HepG2 (cell line): ENCODE data around the gene COX4I1. TPM values are rescaled to one million over a fixed set of nuclear protein-coding genes. Genes with fewer than 3 reads are reported as not detected.

Experiments used
- ASH2L ChIP-seq: fragments of 300-600, 200-600 bp; sonication (generic); IDR thresholded peaks from 2 replicates; pipeline ENCODE4 v1.7.0; 2017; ENCODE audit warnings: low read depth, mild to moderate bottlenecking, moderate library complexity, mixed read lengths, low read length; ENCODE audit not compliant: insufficient read length
- KAT7 ChIP-seq: IDR thresholded peaks from 2 replicates; pipeline ENCODE4 v1.6.1; 2018; ENCODE audit warnings: borderline replicate concordance, missing compliant biosample characterization
- NFIC ChIP-seq: IDR thresholded peaks from 2 replicates; pipeline ENCODE4 v1.6.1; 2012; ENCODE audit warnings: mild to moderate bottlenecking, low read length, inconsistent platforms
- NR2F1 ChIP-seq, 2 experiments: fragments of 450-650 bp in 1 of 2; formaldehyde crosslinking in 1 of 2; IDR thresholded peaks; 2 replicates each; pipeline versions ENCODE4 v1.5.0 to v1.6.1; 2016 to 2020; ENCODE audit warnings: mild to moderate bottlenecking in 1 of 2, missing compliant biosample characterization in 1 of 2, missing genetic modification reagents in 1 of 2, moderate library complexity in 1 of 2
- PRMT3 ChIP-seq: sonication (generic); formaldehyde crosslinking; IDR thresholded peaks from 2 replicates; pipeline ENCODE4 v1.8.1; 2022; ENCODE audit warnings: low read depth, mild to moderate bottlenecking, moderate library complexity, missing genetic modification reagents, borderline replicate concordance
- SRY ChIP-seq: sonication (generic); formaldehyde crosslinking; IDR thresholded peaks from 2 replicates; pipeline ENCODE4 v1.8.0; 2022; ENCODE audit warnings: mild to moderate bottlenecking, missing genetic modification reagents
- ZBTB7B ChIP-seq: sonication (generic); formaldehyde crosslinking; IDR thresholded peaks from 2 replicates; pipeline ENCODE4 v1.4.0; 2020; ENCODE audit warnings: missing genetic modification reagents
- ZNF329 ChIP-seq: sonication (generic); formaldehyde crosslinking; IDR thresholded peaks from 2 replicates; pipeline ENCODE4 v1.9.0; 2021; ENCODE audit warnings: low read depth, mild to moderate bottlenecking, missing genetic modification reagents
- ZNF558 ChIP-seq: sonication (generic); formaldehyde crosslinking; IDR thresholded peaks from 2 replicates; pipeline ENCODE4 v1.9.0; 2022; ENCODE audit warnings: mild to moderate bottlenecking, missing genetic modification reagents, borderline replicate concordance
- ZNF766 ChIP-seq: sonication (generic); formaldehyde crosslinking; IDR thresholded peaks from 2 replicates; pipeline ENCODE4 v1.5.0; 2020; ENCODE audit warnings: missing genetic modification reagents, borderline replicate concordance
- ZNF792 ChIP-seq: IDR thresholded peaks from 2 replicates; pipeline ENCODE4 v1.6.1; 2016
- polyA plus RNA-seq, 8 experiments: library from polyadenylated mRNA; depleted of rRNA in 3 of 8; stranded (reverse) in 7 of 8; unstranded in 1 of 8; fragments of >200 nt; fragmentation: Illumina TruSeq in 4 of 8; extraction: Trizol in 4 of 8; gene quantifications; 2 replicates each; pipeline versions ENCODE4 v1.2.1 to v1.2.3, GENCODE V29; 2011 to 2016; ENCODE audit warnings: low read depth in 4 of 8, missing spikeins in 1 of 8, mixed read lengths in 1 of 8; ENCODE audit not compliant: insufficient read depth in 1 of 8
- total RNA-seq, 5 experiments: library from RNA; depleted of rRNA; stranded (reverse); fragments of >200 nt; fragmentation: Illumina TruSeq; extraction: Trizol; gene quantifications; 2 replicates each; pipeline ENCODE4 v1.2.3, GENCODE V29; 2016; ENCODE audit warnings: low read depth in 1 of 5
- TF ChIP-seq, protein P1 (sequence below): sonication (generic); formaldehyde crosslinking; IDR thresholded peaks from 2 replicates; pipeline ENCODE4 v1.9.0; 2021; ENCODE audit warnings: mild to moderate bottlenecking, missing genetic modification reagents
- TF ChIP-seq, protein P2 (sequence below): sonication (generic); formaldehyde crosslinking; IDR thresholded peaks from 2 replicates; pipeline ENCODE4 v1.4.0; 2020; ENCODE audit warnings: mild to moderate bottlenecking, missing genetic modification reagents
- TF ChIP-seq, protein P3 (sequence below): sonication (generic); formaldehyde crosslinking; IDR thresholded peaks from 2 replicates; pipeline ENCODE4 v1.4.0; 2020; ENCODE audit warnings: missing genetic modification reagents, low read depth, mild to moderate bottlenecking, borderline replicate concordance
- TF ChIP-seq, protein P4 (sequence below): sonication (generic); formaldehyde crosslinking; IDR thresholded peaks from 2 replicates; pipeline ENCODE4 v1.4.0; 2020; ENCODE audit warnings: mild to moderate bottlenecking, low read depth, missing genetic modification reagents
- TF ChIP-seq, protein P5 (sequence below): sonication (generic); formaldehyde crosslinking; IDR thresholded peaks from 2 replicates; pipeline ENCODE4 v1.4.0; 2020; ENCODE audit warnings: missing genetic modification reagents, borderline replicate concordance

Gene COX4I1
- total and polyA plus RNA-seq, 2 of the 13 experiments (the other 11 are each of a cell fraction or from before 2014, with no cell fraction given), result 658 to 902 TPM

DNA sequence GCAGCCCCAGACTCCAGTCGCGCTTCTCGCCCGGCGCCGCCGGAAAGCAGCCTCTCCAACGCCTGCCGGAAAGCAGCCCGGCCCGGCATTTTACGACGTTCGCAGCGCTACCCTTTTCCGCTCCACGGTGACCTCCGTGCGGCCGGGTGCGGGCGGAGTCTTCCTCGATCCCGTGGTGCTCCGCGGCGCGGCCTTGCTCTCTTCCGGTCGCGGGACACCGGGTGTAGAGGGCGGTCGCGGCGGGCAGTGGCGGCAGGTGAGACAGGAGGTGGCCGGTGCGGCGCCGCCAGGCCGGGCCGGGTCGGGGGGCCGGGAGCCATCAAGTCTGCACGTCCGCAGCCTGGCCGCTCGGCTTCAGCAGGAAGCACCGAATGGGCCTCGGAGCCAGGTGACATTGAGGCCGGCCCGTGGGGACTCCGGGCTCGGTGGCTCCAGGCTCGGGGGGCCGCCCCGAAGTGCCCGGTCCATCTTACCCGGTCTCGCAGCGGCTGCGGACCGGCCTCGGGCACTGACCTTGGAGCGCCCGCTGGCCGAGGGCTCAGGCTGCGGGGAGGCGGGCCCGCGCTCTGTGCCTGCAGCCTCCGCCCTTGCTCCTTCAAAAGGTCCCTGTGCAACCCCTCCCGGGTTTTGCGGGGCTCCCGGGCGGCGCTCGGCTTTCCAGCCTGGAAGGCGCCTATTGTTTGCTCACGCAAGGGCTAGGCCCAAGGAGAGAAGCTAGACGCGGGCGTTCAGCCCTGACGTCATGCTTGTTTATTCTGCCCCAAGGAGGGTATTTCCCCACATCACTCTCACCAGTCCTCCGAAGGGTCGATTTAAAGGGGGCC is at the start of gene COX4I1, which contains the start of gene EMC8 (continued):
- TF ChIP-seq, protein P1, sequence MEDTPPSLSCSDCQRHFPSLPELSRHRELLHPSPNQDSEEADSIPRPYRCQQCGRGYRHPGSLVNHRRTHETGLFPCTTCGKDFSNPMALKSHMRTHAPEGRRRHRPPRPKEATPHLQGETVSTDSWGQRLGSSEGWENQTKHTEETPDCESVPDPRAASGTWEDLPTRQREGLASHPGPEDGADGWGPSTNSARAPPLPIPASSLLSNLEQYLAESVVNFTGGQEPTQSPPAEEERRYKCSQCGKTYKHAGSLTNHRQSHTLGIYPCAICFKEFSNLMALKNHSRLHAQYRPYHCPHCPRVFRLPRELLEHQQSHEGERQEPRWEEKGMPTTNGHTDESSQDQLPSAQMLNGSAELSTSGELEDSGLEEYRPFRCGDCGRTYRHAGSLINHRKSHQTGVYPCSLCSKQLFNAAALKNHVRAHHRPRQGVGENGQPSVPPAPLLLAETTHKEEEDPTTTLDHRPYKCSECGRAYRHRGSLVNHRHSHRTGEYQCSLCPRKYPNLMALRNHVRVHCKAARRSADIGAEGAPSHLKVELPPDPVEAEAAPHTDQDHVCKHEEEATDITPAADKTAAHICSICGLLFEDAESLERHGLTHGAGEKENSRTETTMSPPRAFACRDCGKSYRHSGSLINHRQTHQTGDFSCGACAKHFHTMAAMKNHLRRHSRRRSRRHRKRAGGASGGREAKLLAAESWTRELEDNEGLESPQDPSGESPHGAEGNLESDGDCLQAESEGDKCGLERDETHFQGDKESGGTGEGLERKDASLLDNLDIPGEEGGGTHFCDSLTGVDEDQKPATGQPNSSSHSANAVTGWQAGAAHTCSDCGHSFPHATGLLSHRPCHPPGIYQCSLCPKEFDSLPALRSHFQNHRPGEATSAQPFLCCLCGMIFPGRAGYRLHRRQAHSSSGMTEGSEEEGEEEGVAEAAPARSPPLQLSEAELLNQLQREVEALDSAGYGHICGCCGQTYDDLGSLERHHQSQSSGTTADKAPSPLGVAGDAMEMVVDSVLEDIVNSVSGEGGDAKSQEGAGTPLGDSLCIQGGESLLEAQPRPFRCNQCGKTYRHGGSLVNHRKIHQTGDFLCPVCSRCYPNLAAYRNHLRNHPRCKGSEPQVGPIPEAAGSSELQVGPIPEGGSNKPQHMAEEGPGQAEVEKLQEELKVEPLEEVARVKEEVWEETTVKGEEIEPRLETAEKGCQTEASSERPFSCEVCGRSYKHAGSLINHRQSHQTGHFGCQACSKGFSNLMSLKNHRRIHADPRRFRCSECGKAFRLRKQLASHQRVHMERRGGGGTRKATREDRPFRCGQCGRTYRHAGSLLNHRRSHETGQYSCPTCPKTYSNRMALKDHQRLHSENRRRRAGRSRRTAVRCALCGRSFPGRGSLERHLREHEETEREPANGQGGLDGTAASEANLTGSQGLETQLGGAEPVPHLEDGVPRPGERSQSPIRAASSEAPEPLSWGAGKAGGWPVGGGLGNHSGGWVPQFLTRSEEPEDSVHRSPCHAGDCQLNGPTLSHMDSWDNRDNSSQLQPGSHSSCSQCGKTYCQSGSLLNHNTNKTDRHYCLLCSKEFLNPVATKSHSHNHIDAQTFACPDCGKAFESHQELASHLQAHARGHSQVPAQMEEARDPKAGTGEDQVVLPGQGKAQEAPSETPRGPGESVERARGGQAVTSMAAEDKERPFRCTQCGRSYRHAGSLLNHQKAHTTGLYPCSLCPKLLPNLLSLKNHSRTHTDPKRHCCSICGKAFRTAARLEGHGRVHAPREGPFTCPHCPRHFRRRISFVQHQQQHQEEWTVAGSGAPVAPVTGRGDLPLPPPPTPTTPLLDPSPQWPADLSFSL (CRISPR knock-in tag), result no peak; the same call in 1 of the 2 replicates
- peak; percentile 89; the same call in 1 of the 2 replicates for TF ChIP-seq SRY (CRISPR knock-in tag)
- TF ChIP-seq ZNF766 (CRISPR knock-in tag), result peak; percentile 71; the same call in 1 of the 2 replicates
- TF ChIP-seq NFIC, result no peak
- TF ChIP-seq ZNF792 (CRISPR knock-in tag), result peak; percentile 87
- TF ChIP-seq, protein P2, sequence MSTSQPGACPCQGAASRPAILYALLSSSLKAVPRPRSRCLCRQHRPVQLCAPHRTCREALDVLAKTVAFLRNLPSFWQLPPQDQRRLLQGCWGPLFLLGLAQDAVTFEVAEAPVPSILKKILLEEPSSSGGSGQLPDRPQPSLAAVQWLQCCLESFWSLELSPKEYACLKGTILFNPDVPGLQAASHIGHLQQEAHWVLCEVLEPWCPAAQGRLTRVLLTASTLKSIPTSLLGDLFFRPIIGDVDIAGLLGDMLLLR (CRISPR knock-in tag), result 0 out of 2 replicates have a peak, but pooled peaks have one; percentile 47
- peak in 1 of 2 experiments; percentile 80; a peak in 1 of 4 replicates for TF ChIP-seq NR2F1 (CRISPR knock-in tag; IDR thresholded peaks at IDR 0.05)
- TF ChIP-seq, protein P3, sequence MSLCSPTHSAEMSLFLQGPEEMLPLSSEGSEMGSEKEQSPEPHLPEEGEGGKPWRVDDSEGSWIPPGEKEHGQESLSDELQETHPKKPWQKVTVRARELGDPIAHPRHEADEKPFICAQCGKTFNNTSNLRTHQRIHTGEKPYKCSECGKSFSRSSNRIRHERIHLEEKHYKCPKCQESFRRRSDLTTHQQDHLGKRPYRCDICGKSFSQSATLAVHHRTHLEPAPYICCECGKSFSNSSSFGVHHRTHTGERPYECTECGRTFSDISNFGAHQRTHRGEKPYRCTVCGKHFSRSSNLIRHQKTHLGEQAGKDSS (CRISPR knock-in tag), result peak; percentile 26; the same call in 1 of the 2 replicates
- TF ChIP-seq ZNF558 (CRISPR knock-in tag), result 0 out of 2 replicates have a peak, but pooled peaks have one; percentile 52
- TF ChIP-seq, protein P4, sequence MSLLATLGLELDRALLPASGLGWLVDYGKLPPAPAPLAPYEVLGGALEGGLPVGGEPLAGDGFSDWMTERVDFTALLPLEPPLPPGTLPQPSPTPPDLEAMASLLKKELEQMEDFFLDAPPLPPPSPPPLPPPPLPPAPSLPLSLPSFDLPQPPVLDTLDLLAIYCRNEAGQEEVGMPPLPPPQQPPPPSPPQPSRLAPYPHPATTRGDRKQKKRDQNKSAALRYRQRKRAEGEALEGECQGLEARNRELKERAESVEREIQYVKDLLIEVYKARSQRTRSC (CRISPR knock-in tag), result no peak
- TF ChIP-seq ZNF329 (CRISPR knock-in tag), result 0 out of 2 replicates have a peak, but pooled peaks have one; percentile 24
- TF ChIP-seq, protein P5, sequence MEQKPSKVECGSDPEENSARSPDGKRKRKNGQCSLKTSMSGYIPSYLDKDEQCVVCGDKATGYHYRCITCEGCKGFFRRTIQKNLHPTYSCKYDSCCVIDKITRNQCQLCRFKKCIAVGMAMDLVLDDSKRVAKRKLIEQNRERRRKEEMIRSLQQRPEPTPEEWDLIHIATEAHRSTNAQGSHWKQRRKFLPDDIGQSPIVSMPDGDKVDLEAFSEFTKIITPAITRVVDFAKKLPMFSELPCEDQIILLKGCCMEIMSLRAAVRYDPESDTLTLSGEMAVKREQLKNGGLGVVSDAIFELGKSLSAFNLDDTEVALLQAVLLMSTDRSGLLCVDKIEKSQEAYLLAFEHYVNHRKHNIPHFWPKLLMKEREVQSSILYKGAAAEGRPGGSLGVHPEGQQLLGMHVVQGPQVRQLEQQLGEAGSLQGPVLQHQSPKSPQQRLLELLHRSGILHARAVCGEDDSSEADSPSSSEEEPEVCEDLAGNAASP, result peak; percentile 17; the same call in 1 of the 2 replicates
- TF ChIP-seq KAT7 (CRISPR knock-in tag), result peak; percentile 95
- TF ChIP-seq PRMT3 (CRISPR knock-in tag), result no peak
- TF ChIP-seq ASH2L, result peak; percentile 83
- TF ChIP-seq ZBTB7B (CRISPR knock-in tag), result no peak
